Measurements from ENCODE around the gene TMEM219. TPM values are rescaled to one million over a fixed set of nuclear protein-coding genes. Genes with fewer than 3 reads are reported as not detected.

Gene TMEM219
- total and polyA plus RNA-seq, 2 of the 8 experiments (the other 6 are each of a cell fraction or from before 2014, with no cell fraction given), result 60.2 to 116 TPM

DNA sequence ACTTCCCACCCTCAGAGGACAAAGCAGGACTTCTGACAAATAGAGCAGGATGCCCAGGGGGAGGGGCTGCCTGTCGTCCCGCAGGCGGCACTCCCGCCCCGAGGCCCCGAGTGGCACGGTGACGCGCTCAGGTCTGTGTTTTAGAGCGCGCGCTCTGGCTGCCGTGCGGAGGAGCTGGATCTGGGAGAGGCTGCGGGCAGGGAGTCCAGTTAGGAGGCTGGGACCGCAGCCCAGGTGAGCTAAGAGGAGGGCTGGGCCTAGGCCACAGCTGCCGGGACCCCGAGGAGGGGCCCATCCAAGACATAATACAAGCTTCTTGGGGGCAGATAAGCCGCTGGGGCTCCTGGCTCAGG is 42.5 kb downstream of the TMEM219 start (continued):
- no peak for TF ChIP-seq HDAC6 (IDR thresholded peaks at IDR 0.05; ENCODE audit: low read depth, low read length)
- TF ChIP-seq CREB1 (IDR thresholded peaks at IDR 0.05), result no peak
- no peak for TF ChIP-seq HDAC2 (IDR thresholded peaks at IDR 0.05; ENCODE audit: borderline replicate concordance in 1 of 2, low read depth in 2 of 2, low read length in 2 of 2)
- TF ChIP-seq TAF7 (optimal IDR thresholded peaks at IDR 0.05; ENCODE audit: borderline replicate concordance, low read depth, low read length), result no peak
- no peak for TF ChIP-seq JUN (IDR thresholded peaks at IDR 0.05; ENCODE audit: low read depth, low read length)

Measured in H1 (cell line).